Measurements from ENCODE around the gene PTGR1. TPM values are rescaled to one million over a fixed set of nuclear protein-coding genes. Genes with fewer than 3 reads are reported as not detected.
A peak's percentile ranks its signal among the peaks of the same experiment; 100 is the strongest.

The PTGR1 gene
- total and polyA plus RNA-seq, 4 donors: 38.4 to 53.1 (median 42.0) TPM

- Histone ChIP-seq H3K27me3 (ENCODE audit: control insufficient read depth, insufficient read depth, low read length) (no peaks in the 10 kb centered on the region), H3K27ac (ENCODE audit: low read depth, low read length) (no peak overlapping the region), H3K4me1 (ENCODE audit: control insufficient read depth, insufficient read depth, low read length) (peaks cover 10% of the 10 kb centered on the region), H3K36me3 (ENCODE audit: control insufficient read depth, insufficient read depth, low read length) (no peaks in the 10 kb centered on the region), H3K9me3 (ENCODE audit: control insufficient read depth, insufficient read depth, low read length) (no peaks in the 10 kb centered on the region), H3K4me3 (ENCODE audit: low read depth, low read length) (no peak overlapping the region)
- no peak for DNase-seq (ENCODE audit: low read depth in 4 of 6, low spot score in 6 of 6)
- 86% methylated on average over 1 of the region's 7 CpGs for WGBS (ENCODE audit: insufficient coverage)
Observed at GRCh38 chr9:111632695-111633388, 33.4 kb upstream of the PTGR1 start.

DNA sequence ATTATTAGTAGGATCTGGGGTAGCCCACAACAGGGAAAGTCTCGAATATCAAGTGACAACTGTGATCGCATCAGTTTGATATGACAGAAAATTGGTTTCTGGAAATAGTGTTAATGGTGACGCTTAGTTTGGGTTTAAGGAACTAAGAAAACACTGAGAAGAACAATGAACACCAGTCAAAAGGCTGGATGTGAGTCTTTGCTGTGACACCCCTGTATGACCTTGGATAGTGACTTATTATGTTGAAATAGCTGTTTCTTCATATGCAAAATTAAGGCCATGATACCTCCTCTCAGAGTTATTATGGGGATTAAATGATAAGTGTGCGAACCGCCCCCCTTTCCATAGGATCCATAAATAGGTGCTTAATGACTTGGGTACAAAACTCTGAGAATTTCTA, 32.6 kb upstream of the PTGR1 start:
- whole genome bisulfite sequencing (ENCODE audit: insufficient coverage): 14% methylated on average over 3 of the region's 5 CpGs
- H3K9me3 ChIP-seq (ENCODE audit: control insufficient read depth, insufficient read depth, low read length): no peaks in the 10 kb centered on the region
- no peaks in the 10 kb centered on the region for H3K27me3 ChIP-seq (ENCODE audit: control insufficient read depth, insufficient read depth, low read length)
- peaks cover 10% of the 10 kb centered on the region for H3K4me1 ChIP-seq (ENCODE audit: control insufficient read depth, insufficient read depth, low read length)
- H3K4me3 ChIP-seq (ENCODE audit: low read depth, low read length): peak overlapping the region; percentile 82
- no peaks in the 10 kb centered on the region for H3K36me3 ChIP-seq (ENCODE audit: control insufficient read depth, insufficient read depth, low read length)
- peak in 1 of 6 donors; percentile 4 for DNase-seq (ENCODE audit: low read depth in 4 of 6, low spot score in 6 of 6)
- no peak overlapping the region for H3K27ac ChIP-seq (ENCODE audit: low read depth, low read length)

- peak; percentile 91 to 99 (median 95) for DNase-seq (ENCODE audit: low read depth in 4 of 6, low spot score in 6 of 6)
- peak within 1 kb of the TSS; percentile 82 for H3K4me3 ChIP-seq (ENCODE audit: low read depth, low read length)
- H3K9me3 ChIP-seq (ENCODE audit: control insufficient read depth, insufficient read depth, low read length): no peaks in the 10 kb centered on the region
- no peaks in the 10 kb centered on the region for H3K36me3 ChIP-seq (ENCODE audit: control insufficient read depth, insufficient read depth, low read length)
- no peaks in the 10 kb centered on the region for H3K27me3 ChIP-seq (ENCODE audit: control insufficient read depth, insufficient read depth, low read length)
- peaks cover 10% of the 10 kb centered on the region for H3K4me1 ChIP-seq (ENCODE audit: control insufficient read depth, insufficient read depth, low read length)
- H3K27ac ChIP-seq (ENCODE audit: low read depth, low read length): peak within 1 kb of the TSS; percentile 50
- under 1% methylated on average over 79 of the region's 79 CpGs for WGBS (ENCODE audit: insufficient coverage)
Observed at GRCh38 chr9:111631214-111631971, 31.9 kb upstream of the PTGR1 start, which contains the start of gene DNAJC25. Gene DNAJC25 (plus strand): TSS chr9:111631334. CDS start chr9:111631408, 74 bp downstream.

GRCh38 chr9:111630964-111631213, 31.4 kb upstream of the PTGR1 start:
- Histone ChIP-seq H3K27me3 (ENCODE audit: control insufficient read depth, insufficient read depth, low read length) (no peaks in the 10 kb centered on the region), H3K4me1 (ENCODE audit: control insufficient read depth, insufficient read depth, low read length) (peaks cover 10% of the 10 kb centered on the region), H3K36me3 (ENCODE audit: control insufficient read depth, insufficient read depth, low read length) (no peaks in the 10 kb centered on the region), H3K4me3 (ENCODE audit: low read depth, low read length) (peak overlapping the region; percentile 82), H3K9me3 (ENCODE audit: control insufficient read depth, insufficient read depth, low read length) (no peaks in the 10 kb centered on the region), H3K27ac (ENCODE audit: low read depth, low read length) (peak overlapping the region; percentile 50)
- DNase-seq (ENCODE audit: low read depth in 4 of 6, low spot score in 6 of 6): no peak
- 0% methylated on average over 14 of the region's 14 CpGs for WGBS (ENCODE audit: insufficient coverage)

- Histone ChIP-seq H3K4me3 (ENCODE audit: low read depth, low read length) (peak overlapping the region; percentile 82), H3K9me3 (ENCODE audit: control insufficient read depth, insufficient read depth, low read length) (no peaks in the 10 kb centered on the region), H3K4me1 (ENCODE audit: control insufficient read depth, insufficient read depth, low read length) (peaks cover 10% of the 10 kb centered on the region), H3K27me3 (ENCODE audit: control insufficient read depth, insufficient read depth, low read length) (no peaks in the 10 kb centered on the region), H3K36me3 (ENCODE audit: control insufficient read depth, insufficient read depth, low read length) (no peaks in the 10 kb centered on the region), H3K27ac (ENCODE audit: low read depth, low read length) (peak overlapping the region; percentile 50)
- 2% methylated on average over 13 of the region's 17 CpGs for WGBS (ENCODE audit: insufficient coverage)
- peak in 1 of 6 donors; percentile 1 for DNase-seq (ENCODE audit: low read depth in 4 of 6, low spot score in 6 of 6)
Observed at GRCh38 chr9:111630182-111630963, 30.9 kb upstream of the PTGR1 start.

DNA sequence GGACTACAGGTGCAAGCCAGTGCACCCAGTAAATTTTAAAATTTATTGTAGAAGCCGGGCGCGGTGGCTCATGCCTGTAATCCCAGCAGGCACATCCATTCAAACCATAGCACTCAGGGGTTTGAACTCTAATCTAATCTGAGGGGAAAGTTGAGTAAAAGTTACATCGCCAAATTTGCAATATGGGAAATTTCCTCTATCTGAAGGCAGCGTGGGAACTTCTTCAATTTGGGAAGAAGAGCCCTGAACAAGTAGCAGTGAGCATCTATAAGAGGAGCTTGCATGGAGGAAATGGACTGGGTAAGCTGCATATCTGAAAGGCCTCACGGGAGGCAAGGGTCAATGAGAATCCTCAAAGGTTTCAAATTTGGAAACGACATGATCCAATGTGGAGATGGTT, 29.0 kb upstream of the PTGR1 start:
- WGBS (ENCODE audit: insufficient coverage): 96% methylated on average over 4 of the region's 7 CpGs
- no peak overlapping the region for H3K27ac ChIP-seq (ENCODE audit: low read depth, low read length)
- no peak for DNase-seq (ENCODE audit: low read depth in 4 of 6, low spot score in 6 of 6)
- no peaks in the 10 kb centered on the region for H3K36me3 ChIP-seq (ENCODE audit: control insufficient read depth, insufficient read depth, low read length)
- H3K9me3 ChIP-seq (ENCODE audit: control insufficient read depth, insufficient read depth, low read length): no peaks in the 10 kb centered on the region
- peaks cover 10% of the 10 kb centered on the region for H3K4me1 ChIP-seq (ENCODE audit: control insufficient read depth, insufficient read depth, low read length)
- no peaks in the 10 kb centered on the region for H3K27me3 ChIP-seq (ENCODE audit: control insufficient read depth, insufficient read depth, low read length)
- H3K4me3 ChIP-seq (ENCODE audit: low read depth, low read length): no peak overlapping the region

DNA sequence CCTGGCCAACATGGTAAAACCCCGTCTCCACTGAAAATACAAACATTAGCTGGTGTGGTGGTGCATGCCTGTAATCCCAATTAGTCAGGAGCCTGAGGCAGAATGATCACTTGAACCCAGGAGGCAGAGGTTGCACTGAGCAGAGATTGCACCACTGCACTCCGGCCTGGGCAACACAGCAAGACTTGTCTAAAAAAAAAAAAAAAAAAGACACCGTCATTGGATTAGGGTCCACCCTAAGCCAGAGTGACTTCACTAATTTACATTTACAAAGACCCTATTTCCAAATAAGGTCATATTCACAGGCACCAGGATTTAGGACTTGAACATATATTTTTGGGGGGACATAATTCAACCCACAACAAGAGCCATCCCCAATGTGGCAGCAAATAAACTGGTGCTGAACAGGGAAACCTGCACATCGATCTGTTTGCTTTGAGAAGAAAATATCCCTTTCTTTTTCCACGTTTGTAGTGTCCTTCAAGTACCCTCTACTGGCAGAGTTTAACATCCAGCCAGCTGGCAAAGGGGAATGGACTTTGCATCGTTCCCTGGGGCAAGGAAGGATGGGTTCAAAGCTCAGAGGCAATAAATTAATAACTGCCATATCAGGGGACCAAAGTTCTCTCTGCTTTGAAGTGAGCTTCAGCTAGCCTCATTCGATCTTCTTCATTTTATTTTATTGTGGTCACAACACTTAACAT, 28.0 kb upstream of the PTGR1 start:
- no peak overlapping the region for H3K27ac ChIP-seq (ENCODE audit: low read depth, low read length)
- H3K9me3 ChIP-seq (ENCODE audit: control insufficient read depth, insufficient read depth, low read length): no peaks in the 10 kb centered on the region
- DNase-seq (ENCODE audit: low read depth in 4 of 6, low spot score in 6 of 6): no peak
- no peaks in the 10 kb centered on the region for H3K27me3 ChIP-seq (ENCODE audit: control insufficient read depth, insufficient read depth, low read length)
- no peak overlapping the region for H3K4me3 ChIP-seq (ENCODE audit: low read depth, low read length)
- H3K4me1 ChIP-seq (ENCODE audit: control insufficient read depth, insufficient read depth, low read length): peaks cover 7% of the 10 kb centered on the region
- 100% methylated on average over 2 of the region's 7 CpGs for WGBS (ENCODE audit: insufficient coverage)
- H3K36me3 ChIP-seq (ENCODE audit: control insufficient read depth, insufficient read depth, low read length): no peaks in the 10 kb centered on the region

GRCh38 chr9:111622626-111623025, 23.2 kb upstream of the PTGR1 start:
- 88% methylated on average over 3 of the region's 3 CpGs for WGBS (ENCODE audit: insufficient coverage)
- Histone ChIP-seq H3K27ac (ENCODE audit: low read depth, low read length) (no peak overlapping the region), H3K36me3 (ENCODE audit: control insufficient read depth, insufficient read depth, low read length) (no peaks in the 10 kb centered on the region), H3K27me3 (ENCODE audit: control insufficient read depth, insufficient read depth, low read length) (no peaks in the 10 kb centered on the region), H3K9me3 (ENCODE audit: control insufficient read depth, insufficient read depth, low read length) (no peaks in the 10 kb centered on the region), H3K4me3 (ENCODE audit: low read depth, low read length) (no peak overlapping the region), H3K4me1 (ENCODE audit: control insufficient read depth, insufficient read depth, low read length) (no peaks in the 10 kb centered on the region)
- no peak for DNase-seq (ENCODE audit: low read depth in 4 of 6, low spot score in 6 of 6)

DNA sequence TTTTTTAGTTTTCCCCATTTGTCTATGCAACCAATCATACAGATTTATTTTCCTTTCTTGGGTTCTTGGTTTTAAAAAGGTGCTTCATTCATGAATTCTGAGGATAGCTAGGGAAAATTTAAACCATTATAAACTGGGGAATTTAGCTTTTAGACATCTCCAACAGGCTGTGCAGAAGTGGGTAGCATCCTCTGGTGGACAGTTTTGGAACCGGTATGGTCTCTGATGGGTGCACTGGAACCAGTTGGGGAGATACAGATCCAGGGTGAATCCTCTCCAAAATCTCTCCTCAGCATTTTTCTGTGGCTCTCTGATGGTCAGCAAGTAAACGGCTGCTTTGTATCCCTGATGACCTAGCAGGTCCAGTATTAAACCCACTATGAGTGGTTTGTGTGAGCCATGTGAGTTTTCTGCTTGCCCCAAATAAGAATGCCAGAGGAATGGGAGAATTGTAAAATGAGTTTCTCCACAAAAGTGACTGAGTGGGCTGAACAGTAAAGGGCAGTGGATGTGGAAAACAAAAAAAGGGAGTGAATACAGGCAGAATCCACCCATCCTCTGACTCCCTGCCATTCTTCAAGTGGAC, 22.5 kb upstream of the PTGR1 start:
- Histone ChIP-seq H3K36me3 (ENCODE audit: control insufficient read depth, insufficient read depth, low read length) (no peaks in the 10 kb centered on the region), H3K27me3 (ENCODE audit: control insufficient read depth, insufficient read depth, low read length) (no peaks in the 10 kb centered on the region), H3K4me1 (ENCODE audit: control insufficient read depth, insufficient read depth, low read length) (no peaks in the 10 kb centered on the region), H3K4me3 (ENCODE audit: low read depth, low read length) (no peak overlapping the region), H3K27ac (ENCODE audit: low read depth, low read length) (no peak overlapping the region), H3K9me3 (ENCODE audit: control insufficient read depth, insufficient read depth, low read length) (no peaks in the 10 kb centered on the region)
- WGBS (ENCODE audit: insufficient coverage): no CpG with 5 or more reads among the region's 2 CpGs
- peak in 2 of 6 donors; percentile 41 to 47 for DNase-seq (ENCODE audit: low read depth in 4 of 6, low spot score in 6 of 6)
